Occipital lobe (tissue), 2 donors: ENCODE data around the gene HGD. TPM values are rescaled to one million over a fixed set of nuclear protein-coding genes. Genes with fewer than 3 reads are reported as not detected.
"Not testable (repeated sequence)": the region's sequence is repeated elsewhere in the genome, so short reads cannot be mapped to it uniquely, and the experiment has no call there.

Experiments used
- DNase-seq: peaks from one replicate; lab custom pipeline; 2025; lab: John Stamatoyannopoulos, UW
- total RNA-seq: library from RNA; depleted of rRNA; stranded (reverse); fragments of >200 nt; gene quantifications from one replicate; pipeline ENCODE4 v1.2.3, GENCODE V29; 2014

HGD gene
- total RNA-seq, 1 donor from 2014 or later: 1.1 TPM

DNA sequence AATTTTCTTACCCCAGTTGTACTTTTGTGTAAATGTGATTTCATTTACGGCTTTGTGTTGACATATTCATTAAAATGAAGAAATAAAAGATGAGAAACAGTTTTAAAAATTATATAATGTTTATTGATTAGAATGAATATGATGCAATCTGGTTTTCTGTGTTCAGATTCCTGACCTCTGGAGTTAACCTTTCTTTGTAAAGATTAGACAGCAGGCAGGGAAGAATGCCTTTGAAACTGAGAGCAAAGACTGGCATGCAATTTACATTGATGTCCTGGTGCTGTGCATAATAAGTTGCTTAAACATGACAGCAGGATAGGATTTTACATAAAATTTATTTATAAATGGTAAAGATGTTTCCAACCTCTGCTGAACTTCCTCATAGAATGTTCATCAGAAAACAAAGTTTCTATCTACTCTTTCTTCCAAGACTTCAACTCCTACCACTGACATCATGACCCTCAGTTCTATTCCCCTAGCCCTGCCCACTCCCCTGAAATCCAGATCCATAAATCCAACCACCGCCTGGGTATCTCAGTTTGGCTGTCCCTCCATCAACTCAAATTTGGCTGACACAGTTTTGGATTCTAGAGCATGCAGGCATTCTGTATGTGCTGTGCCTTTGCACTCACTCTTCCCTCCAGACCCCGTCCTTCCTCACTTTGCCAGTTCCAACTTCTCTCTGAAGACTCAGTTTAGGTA lies 1.7 kb downstream of the HGD start:
- no peak for DNase-seq

GRCh38 chr3:120678984-120679383 lies 3.1 kb downstream of the HGD start:
- DNase-seq: no peak

DNA sequence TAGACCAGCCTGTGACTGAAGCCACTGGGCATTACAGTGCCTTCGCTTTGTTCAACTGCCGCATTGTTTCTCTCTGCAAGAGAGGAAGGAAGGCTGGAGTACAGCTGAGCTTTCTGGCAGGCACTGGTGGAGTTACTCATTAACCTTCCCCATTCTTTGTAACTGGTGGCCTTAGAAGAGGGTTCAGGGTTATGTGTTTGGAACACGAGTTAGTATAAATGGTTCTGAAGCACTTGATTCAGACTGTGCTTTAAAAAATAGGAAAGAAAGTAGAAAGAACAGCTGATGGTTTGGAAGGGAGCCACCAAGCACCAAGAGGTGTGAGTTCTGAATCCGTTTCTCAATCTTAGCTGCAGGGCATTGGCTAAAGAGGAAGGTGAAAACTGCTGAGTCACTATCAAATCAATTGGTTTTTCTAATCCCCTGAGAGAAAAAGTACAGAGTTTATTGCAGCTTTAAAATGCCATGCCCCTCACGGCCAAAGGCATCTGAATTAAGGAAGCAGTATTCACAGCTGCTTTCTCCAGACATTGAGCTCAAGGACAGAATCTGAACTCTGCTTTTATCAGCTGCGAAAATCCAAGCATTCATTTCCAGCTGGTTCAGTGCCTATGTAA lies 3.6 kb downstream of the HGD start:
- peak; percentile 36 for DNase-seq

- not testable (repeated sequence) for DNase-seq
Observed at GRCh38 chr3:120677193-120677592, 4.8 kb downstream of the HGD start.

DNA sequence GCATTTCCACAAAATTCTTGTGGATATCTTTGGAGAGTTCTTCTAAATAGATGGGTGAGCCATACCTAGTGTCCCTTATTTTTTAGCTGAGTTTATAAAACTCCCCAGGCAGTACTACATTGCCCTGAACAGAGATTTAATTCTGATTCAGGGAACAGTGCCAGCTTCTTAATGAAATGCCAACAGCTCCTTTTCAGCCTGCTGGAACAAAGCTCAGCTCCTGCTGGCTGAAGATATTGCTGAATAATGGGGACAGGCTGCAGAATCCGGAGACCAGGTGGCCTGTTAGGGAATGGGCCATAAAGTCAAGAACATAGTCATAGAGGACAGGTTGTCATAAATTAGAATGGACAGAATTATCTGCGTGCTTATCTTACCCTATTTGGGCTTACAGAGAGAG lies 8.9 kb downstream of the HGD start:
- no peak for DNase-seq

DNA sequence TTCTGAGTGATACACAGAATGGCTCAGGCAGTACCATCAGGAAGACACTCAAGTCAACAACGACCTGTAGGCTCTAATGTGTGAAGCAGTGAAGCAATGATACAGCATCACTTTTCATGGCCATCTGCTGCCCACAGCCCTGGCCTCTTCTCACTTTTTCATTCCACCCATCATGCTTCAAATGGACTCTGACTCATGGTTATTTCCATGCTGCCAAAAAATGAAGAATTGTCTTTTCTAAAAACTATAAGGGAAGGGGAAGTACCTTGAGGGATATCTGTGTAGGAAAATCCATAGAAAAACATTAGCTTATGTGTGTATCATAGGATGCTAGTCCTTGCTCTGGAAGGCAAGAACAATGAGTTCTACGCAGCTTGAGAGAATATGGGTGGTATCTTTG lies 11.5 kb downstream of the HGD start:
- DNase-seq: no peak

DNA sequence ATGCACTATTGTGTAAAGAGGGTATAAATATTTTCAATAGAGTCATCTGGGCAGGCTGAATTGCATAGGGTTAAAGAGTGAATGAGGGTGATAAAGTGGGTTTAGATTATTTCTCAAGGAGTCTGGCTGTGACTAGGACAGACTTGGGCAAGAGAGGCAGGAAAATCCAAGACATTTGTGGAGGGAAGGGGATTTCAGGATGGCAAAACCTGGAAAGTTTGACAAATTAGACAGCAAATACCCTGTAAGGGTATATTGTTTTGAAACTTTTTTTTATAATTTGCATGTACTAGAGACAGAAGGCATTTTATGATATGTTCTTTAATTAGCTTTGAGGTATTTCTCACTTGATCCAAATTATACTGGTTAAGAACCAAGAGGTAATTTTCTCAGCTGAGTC lies 17.1 kb downstream of the HGD start:
- no peak for DNase-seq

DNA sequence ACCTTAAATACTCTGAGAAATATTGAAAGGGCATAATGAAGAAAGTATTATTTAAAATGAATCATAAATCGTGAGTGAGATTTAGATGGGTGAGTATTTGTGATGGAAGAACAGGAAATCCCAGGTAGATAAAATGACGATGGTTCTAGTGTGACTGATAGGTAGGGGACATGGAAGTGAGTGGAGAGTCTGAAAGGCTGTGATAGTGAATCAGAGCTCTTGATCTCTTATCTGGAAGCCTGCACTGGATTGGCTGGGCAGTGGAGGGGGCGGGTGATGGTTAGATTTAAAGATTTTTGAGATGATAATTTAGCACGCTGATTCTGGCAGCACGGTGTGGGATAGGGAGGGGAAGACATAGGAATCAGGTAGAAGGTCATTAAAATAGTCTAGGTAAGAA lies 20.1 kb downstream of the HGD start:
- no peak for DNase-seq

DNA sequence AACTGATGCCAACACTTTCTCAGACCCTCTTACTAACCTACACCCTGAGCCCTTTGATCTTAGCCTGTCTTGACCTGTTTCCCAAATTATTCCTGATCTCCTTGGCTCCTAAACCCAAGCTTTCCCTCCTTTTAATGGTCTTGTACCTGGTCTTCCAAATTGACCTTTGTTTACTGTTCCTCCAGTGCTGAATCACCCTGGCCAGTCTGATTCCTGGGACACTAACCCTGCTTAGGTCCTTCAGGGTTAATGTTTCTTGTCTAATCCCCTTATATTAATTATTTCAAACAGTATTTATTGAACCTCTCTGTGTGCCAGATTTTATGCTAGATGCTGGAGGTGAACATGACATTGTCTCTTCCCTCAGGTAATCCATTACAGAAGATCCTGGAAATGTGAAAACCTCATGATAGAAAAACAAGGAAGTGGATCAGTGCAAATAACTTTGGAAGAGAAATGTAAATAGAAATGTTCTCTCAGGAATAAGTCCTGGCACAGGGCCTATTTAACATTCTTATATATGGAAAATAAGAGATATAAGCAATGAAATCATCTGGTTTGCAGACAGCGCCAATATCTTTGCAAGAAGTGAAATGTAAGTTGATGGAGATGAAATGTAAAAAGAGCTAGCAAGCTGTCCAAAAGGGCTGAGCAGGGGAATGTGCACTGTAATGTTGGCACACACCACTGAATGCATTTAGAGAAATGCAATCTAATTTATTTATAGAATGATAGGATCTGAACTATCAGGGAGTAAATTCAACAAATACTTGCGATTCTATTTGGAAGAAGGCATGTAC lies 20.7 kb downstream of the HGD start:
- DNase-seq: no peak

GRCh38 chr3:120659834-120660233 lies 22.2 kb downstream of the HGD start:
- no peak for DNase-seq

- no peak for DNase-seq
Observed at GRCh38 chr3:120659285-120659684, 22.8 kb downstream of the HGD start.

DNA sequence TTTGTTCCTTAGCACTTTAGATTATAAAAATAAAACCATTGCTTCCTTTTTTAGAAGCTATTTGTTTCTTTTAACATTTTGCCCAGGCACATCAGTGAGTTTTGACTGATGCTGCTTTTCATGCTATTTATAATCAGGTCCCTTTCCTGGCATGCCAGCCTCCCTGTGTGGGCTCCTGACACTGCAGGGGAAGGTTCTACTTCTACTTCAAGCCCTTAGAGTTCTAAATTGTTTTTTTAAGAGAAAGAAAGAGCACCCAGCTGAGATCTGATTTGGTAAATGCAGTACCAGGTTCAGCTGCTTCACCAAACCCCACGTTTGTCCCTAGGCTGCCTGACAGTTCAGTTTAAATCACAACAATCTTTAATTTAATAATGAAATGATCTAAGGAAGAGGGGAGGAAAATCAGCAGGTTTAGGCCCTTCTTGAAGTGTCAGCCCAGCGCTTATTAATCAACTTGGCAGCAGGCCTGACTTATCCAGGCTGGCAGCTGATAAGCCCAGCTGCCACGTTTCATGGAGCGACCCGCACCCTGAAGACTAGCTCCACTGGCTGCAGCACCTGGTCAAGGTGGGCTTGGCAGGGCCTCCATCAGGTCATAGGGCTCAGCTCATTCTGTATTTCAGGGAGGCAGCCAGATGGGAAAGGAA lies 29.0 kb downstream of the HGD start:
- no peak for DNase-seq

GRCh38 chr3:120652281-120652680 lies 29.8 kb downstream of the HGD start:
- DNase-seq: no peak

DNA sequence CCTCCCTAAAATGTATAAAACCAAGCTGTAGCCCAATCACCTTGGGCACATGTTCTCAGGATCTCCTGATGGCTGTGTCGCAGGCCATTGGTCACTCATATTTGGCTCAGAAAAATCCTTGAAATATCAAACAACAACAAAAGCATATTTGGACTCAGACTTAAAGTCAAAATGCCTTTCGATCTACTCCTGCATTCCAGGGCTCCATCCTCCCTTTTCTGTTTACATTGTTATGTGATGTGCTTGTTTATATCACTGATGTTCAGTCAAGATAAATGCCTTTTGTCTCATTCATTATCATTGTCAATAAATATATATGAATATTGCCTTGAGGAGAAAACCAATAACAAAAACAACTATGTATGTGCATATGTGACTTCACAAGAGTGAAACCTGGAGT lies 31.7 kb downstream of the HGD start:
- no peak for DNase-seq

- DNase-seq: no peak
Observed at GRCh38 chr3:120649830-120650233, 32.2 kb downstream of the HGD start.

DNA sequence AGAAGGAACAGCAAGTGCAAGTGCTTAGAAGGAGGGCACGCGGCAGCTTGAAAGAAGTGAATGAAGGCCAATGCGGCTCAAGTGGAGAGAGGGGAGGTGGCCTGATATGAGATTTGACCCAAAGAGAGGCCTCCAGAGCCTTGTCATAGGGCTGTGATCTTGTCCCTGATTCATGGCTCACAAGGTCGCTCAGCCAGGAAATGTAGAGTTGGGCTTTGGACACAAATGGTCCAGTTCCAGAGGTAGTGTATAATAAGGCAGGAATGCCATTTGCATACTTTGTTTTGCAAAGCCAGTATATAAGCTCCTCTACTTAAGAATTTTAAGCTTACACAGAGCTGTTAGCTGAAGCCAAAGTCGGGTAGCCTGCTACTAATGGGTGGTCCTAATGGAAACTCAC lies 33.7 kb downstream of the HGD start:
- DNase-seq: no peak

DNA sequence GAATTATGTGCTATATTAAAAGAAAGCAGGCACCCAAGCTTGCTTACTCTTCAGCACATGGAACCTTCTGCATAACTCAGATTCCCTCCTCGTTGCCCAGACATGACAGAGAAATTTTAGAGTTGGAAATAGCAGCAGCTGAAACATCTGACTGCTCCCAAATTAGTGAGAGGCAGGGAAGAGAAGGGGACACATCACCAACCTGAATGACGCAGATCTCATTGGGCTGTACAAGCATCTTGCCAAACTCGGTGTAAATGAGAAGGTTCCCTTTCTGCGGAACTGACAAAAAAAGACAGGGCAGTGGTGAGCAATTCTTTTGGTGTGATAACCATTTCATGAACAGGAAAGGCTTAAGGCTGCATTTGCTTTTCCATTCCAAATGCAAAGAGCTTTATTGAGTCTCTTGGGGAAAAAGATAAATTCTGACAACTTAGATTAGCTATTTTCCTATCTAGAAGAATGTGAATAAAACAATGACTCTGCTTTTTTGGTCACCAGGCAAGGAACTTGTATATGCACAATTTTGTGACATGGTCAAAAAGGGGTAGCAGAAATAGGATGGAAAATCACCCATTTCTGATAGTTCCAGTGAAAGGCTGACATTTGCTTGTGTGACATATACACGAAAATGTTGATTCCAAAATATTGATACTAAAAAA lies 35.1 kb downstream of the HGD start:
- peak; percentile 59 for DNase-seq

GRCh38 chr3:120645083-120645845 lies 36.8 kb downstream of the HGD start:
- DNase-seq: peak; percentile 47

GRCh38 chr3:120642368-120642948 lies 39.6 kb downstream of the HGD start:
- no peak for DNase-seq

- DNase-seq: no peak
Observed at GRCh38 chr3:120641696-120642246, 40.3 kb downstream of the HGD start.
